B cell (primary cell): ENCODE data around the gene DGCR2.

ENCODE experiments used
- CTCF ChIP-seq: fragments of 200-600 bp; IDR thresholded peaks from one replicate; pipeline ENCODE4 v1.8.0; 2022; ENCODE audit warnings: antibody characterized with exemption, mild to moderate bottlenecking
- EZH2 ChIP-seq: IDR thresholded peaks from 2 replicates; pipeline ENCODE4 v1.6.1; 2012; ENCODE audit warnings: borderline replicate concordance, low read depth, mild to moderate bottlenecking, moderate library complexity, low read length; ENCODE audit not compliant: insufficient read depth, poor library complexity, severe bottlenecking

GRCh38 chr22:18991138-18991432, 131.1 kb downstream of the DGCR2 start:
- no peak for TF ChIP-seq CTCF
- TF ChIP-seq EZH2, result no peak
